GM18526 (cell line): ENCODE results near the gene CCDC157.

Experiments used
- POLR2A ChIP-seq: IDR thresholded peaks from 3 replicates; pipeline ENCODE4 v1.6.1; 2011; ENCODE audit not compliant: insufficient read length; ENCODE audit errors: extremely low read depth

Gene CCDC157

DNA sequence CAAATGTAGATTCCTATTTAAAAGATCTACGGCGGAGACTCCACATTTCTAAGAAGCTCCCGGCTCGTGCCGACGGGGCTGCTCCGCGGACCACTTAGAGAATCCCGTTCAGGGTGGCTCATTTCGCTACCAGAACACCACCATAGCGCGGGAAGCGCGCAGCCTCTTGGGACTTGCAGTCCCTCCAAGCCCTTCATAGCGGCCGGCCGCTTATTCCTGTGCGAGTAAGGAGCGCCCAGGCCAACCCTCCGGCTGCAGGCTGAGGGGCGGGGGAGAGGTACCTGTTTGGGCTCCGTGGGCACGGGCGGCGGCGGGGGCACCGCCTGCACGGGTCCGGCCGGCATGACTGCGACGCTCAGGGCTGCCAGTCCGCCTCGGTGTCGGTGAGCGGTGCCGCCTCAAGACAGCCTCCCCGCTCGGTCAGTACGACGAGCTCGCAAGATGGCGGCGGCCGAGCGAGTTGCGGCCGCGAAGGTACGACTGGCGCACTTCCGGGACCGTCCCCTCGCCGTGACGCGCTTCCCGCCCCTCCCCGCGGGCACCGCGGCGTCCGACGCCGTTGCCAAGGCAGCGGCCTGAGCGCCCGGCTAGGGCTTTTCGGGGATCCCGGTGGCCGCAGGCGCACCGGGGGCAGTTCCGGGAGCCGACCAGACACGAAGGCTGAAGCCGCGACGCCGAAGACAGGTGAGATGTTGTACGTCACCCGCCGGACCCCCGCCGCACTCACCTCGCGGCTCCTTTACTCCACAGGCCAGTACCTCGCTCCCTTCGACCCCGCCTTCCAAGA is at the start of gene CCDC157, which contains the start of gene SF3A1:
TSS of gene CCDC157 (plus strand) at position 559 of the 787 bp plus-strand sequence. CDS start 8,994 bp downstream, outside the sequence.
TSS of gene SF3A1 (minus strand) at position 446 of the 787 bp plus-strand sequence. CDS start at position 344, 102 bp downstream.
- TF ChIP-seq POLR2A, result peak; percentile 94

DNA sequence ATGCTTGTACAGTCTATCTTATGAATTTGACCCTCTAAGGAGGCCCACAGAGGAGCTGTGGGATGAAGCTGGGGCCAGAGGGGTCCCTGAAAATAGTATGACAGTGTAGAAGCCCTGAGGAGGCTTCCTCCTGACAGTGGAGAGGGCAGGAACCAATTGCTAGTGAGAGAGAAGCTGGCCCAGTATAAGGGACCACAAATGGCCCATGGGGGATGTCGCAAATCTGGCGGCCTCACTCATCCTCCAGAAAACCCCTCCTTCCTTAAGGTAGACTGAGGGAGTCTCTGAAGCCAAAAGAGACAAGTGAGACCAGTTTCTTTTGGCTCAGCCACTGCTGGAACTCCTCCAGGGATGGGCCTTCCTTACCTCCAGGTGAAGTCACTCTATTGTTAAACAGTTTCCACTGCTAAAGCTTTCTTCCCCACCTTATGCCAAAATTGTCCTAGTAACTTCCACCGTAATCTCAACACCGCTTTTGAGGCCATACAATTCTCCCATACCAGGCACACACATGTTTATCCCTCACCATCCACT is 49.7 kb upstream of the CCDC157 start:
- no peak for TF ChIP-seq POLR2A

DNA sequence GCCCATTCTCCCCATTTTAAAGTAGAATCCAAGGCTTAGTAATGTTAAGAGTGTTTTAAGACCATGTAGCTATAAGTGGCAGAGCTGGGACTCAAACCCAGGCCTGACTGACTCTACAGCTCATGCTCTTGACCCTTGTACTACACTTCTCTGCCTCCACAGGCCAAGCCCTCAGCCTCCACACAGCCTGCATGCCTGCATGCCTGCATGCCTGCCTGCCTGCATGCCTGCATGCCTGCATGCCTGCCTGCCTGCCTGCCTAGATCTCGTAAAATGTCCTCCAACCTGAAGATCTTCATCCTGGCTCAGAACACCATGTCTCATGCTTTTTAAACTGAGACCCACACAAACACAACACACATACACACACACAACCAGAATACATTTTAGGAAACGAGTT is 48.7 kb upstream of the CCDC157 start:
- no peak for TF ChIP-seq POLR2A

DNA sequence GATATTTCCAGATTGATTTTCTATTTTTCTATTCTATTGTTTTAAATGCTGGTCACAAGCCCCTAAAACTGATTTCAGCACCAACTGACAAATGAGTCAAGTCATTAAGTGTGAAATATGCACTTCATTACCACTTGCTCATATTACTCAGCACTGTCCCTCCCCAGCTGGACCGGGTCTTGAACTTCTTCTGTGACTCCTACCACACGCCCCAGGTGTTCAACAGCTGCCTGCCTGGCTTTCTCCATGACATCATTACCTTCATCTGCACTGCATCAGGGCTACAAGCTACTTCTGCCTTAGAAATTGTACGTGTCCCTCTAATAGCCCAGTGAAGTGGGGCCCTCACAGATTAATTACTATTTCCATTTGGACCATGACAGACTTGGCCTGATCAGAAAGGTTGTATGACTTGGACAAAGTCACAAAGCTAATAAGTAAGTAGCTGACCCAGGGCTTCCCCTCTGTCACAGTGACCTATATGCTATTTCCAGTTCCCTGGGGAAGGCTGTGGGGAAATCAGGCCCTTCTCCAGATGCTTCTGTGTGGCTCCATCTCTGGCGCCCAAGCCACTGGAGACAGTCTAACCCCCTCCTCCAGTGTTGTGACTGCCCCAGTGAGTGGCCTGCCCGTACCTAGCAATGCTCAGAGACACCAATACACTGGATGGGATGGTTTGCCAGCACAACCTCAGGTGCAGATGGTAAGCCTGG is 48.1 kb upstream of the CCDC157 start:
- TF ChIP-seq POLR2A, result no peak

DNA sequence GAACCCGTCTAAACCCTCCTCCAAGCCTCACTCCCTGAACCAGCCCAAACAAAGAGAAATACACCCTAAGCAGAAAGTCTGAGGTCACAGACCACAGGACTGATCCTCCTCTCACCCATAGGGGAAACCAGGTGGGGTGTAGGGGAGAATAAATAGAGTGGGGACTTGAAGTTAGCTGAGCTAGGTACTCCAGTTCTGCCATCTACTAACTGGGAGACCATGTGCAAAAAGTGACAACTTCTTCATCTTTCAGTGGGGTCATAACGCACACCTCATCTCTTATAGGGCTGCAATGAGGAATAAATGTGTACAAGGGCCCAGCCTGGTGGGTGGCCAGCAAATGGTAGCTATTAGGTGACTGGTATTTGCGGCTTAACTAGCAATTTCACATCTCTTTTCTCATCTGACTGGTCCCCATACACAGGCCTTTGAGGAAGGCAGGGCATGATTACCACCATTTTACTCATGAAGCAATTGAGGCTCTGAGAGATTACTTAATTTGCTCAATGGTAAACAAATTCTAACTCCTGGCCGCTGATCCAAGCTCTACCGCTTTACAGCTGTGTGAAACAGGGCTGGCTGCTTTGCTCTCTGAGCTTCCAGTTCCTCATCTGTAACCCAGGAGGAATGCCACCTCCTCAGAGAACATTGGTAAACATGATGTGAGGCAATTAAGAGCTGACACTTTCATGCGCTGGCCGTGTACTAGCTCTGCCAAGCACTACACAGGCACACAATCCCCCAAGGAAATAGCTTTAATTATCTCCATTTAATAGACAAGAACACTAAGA is 46.7 kb upstream of the CCDC157 start:
- TF ChIP-seq POLR2A, result no peak

DNA sequence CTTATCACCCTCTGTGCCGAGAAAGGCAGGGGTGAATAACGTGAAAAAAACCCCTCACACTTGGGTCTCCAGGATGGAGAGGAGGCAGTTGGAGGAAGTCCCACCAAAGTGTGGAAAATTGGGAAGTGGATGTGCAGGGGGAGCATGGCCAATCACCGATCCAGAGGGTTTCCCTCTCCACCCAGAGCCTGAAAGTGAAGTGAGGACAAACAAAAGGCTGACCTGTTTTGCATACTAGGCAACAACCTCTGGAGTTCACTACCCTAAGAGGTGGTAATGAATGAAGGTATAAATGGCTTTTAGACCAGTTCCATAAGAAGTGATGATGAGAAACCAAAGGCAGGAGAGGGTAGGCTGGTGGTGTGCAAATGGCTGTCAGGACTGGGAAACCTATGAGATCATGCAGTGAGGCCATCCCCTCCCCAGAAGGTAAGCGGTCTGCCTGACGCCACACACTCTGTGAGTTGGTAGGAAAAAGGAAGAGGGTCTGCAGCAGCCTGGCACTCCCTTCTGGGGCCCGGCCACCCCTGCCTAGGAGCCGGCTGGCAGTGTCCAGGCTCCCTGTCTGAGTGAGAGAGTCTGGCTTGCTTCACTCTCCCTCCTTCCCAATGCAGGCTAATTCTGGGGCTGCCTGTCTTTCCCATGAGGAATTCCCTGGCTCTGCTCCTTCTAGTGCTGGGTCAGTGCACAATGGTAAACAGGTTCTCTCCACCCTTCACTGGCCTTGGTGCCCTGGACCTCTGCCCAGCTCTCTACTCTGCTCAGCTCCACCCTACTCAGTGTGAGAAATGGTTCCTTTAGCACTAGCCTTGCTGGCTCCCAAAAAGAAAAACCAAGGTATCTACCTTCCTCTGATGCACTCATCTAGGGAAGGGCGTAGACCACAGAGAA is 45.7 kb upstream of the CCDC157 start:
- no peak for TF ChIP-seq POLR2A

DNA sequence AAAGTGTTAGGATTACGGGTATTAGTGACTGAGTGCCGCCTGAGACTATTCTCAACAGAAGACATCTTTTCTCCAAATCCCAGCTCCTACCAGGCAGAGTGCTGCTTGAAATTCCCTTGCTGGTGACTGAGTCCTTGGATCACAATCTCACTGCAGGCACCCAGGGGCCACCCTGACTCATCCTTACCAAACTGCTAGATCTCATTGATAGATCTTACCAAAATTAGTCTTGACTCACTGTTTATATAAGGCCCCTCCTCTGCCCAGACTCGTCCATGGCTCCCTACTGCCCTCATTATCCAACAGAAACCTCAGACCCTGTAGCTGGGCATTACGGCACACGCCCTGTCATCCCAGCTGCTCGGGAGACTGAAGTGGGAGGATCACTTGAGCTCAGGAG is 44.8 kb upstream of the CCDC157 start:
- TF ChIP-seq POLR2A, result no peak

DNA sequence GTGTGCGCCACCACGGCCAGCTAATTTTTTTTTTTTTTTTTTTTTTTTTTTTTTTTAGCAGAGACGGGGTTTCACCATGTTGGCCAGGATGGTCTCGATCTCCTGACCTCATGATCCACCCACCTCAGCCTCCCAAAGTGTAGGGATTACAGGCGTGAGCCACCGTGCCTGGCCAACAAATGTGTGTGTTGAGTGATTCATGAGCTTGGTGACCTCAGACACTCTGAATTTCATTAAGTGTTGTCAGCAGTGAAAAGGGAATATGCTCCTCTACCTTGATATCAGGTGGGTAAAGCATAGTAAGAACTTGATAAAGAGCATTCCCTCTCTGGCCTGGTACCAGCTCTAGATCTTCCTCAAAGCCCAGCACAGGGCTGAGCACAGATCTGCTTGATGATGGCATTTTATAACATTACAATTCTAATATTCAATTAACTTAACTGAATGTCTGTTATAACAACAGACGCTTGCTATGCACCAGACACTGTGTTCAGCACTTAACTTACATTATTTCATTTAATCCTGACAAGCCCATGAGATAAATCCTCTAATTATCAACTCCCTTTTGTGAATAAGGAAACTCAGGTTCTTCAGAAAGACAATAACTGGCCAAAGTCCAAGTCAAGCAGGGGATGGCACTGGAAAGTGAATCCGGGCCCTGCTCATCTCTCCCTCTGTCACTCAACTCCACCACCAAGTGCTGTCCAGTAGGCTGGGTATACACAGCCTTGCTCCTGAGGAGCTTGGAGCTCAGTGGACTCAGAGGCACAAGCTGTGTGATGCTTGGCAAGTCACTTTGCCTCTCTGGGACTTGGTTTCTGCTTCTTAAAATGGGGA is 43.1 kb upstream of the CCDC157 start:
- TF ChIP-seq POLR2A, result no peak

DNA sequence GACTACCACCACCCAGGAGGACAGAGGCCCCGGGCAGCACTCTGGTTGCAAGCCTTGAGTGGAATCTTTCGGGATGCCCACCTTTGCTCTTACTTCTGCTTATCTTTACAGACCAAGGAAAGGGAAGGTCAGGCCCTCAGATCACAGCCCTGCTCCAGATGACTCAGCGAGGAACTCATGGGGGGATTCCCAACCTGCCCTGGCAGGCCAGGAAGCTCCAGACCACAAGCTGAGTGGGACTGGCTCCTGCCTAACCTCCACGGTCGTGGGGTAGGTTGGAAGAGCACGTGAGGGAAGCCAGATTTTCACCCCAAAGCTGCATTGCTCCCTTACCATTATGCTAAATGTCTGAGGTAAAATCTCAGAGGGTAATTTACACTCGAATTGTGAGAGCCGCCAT is 41.9 kb upstream of the CCDC157 start:
- TF ChIP-seq POLR2A, result no peak

DNA sequence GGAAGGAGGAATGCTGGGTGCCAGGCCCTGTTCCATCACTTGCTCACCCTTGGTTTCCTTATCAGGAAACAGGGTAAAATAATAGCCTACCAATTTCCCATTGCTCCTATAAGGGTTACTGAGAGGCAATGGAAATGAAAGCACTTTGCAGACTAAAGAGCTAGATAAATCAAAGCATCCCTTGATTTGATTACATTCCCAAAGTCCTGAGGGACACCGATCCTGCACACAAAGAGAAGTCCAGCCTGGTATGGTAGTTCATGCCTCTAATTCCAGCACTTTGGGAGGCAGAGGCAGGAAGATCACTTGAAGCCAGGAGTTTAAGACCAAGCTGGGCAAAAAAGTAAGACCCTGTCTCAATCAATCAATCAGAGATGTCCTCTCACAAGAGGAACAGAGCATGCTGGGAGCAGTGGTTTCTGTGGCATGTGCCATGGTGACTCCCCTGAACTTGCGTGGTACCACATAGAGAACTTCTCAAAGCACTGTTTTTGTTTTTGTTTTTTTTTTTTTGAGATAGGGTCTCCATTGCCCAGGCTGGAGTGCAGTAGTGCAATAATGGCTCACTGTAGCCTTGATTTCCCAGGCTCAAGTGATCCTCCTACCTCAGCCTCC is 40.7 kb upstream of the CCDC157 start:
- TF ChIP-seq POLR2A, result no peak

DNA sequence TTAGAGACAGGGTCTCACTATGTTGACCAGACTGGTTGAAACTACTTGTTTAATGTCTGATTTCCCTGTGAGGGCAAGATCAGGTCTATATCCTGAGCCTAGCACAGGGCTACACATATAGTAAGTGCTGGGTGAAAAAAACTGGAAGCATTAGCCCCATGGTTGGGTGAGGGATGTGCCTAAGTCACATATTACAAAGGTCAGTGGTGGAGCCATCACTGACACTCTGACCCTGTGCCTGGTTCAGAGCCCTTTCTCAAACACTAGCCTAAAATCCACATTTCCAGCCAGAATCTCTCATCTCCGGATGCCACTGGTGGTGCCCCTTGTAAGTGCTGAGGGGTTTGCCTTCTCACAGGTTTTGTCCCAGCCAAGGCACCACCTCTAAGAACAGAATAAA is 39.0 kb upstream of the CCDC157 start:
- no peak for TF ChIP-seq POLR2A

DNA sequence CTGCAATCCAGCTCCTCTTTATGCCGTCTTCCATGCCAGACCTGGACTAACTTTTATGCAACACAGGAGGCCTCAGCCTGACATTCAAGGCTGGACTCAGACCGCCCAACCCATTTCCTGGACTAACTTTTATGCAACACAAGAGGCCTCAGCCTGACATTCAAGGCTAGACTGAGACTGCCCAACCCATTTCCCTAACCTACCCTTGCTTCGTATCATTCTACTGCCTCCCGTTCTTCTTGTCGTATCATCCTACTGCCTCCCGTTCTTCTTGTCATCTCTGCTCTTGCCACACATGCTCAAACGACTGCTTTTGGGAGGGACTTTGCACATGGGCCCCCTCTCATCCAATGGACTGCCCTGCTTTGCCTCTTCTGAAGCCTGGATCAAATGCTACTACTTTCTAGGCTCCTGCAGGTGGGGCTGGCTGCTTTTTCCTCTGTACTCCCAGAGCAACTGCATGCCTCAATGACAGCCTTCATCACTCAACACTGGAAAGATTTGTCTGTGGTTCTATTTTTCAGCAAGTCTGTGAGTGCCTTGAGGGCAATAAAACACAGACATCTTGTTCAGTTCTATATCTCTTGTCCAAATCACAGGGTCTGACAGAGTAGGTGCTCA is 37.9 kb upstream of the CCDC157 start:
- TF ChIP-seq POLR2A, result no peak

DNA sequence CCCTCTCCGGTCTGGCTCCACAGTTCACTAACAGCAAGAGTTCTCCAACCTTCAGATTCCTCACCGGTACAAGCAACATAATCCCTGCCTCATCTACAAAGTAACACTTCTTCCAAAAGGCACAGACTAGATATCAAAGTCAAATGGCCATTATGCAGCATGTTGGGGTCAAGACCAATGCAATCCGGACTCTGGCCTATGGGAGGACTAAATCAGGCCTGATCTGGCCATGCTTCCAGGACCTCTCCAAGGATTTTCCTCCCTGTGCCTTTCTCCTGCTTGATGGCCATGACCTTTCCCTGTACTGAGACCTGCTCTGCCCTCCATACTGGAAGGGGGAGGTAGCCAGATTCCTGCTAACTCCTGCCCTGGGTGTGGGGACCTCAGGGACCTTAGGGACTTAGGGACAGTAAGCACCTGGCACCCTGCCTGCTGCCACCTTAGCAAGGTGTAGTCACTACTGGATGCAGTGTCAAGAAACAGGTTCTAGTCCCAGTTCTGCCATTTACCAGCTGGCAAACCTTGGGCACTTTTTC is 36.7 kb upstream of the CCDC157 start:
- no peak for TF ChIP-seq POLR2A

DNA sequence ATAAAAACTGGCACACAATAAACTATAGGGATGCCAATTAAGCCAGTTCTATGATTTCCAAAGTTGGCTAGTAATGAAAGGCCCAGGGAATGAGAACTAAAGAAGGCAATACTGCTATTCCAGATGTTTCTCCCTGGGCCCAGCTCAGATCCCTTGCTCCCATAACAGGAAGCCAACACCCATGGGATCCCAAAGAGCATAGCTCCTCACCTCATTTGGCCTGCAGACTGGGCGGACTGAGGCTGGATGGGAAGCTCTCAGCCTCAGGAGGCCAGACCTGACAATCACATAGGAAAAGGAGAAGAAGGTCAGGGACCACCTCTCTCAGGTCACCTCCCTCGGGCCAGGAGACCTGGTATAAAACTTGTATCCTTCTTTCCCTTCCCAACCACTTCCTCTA is 35.3 kb upstream of the CCDC157 start:
- TF ChIP-seq POLR2A, result no peak
